ENCODE results near the gene PSPC1. TPM values are rescaled to one million over a fixed set of nuclear protein-coding genes. Genes with fewer than 3 reads are reported as not detected.

PSPC1 gene
- total and polyA plus RNA-seq, 2 experiments from 2014 or later, result 26.5 to 62.6 TPM

GRCh38 chr13:19772306-19772705 is 10.4 kb downstream of the PSPC1 start:
- 95% methylated on average over 6 of the region's 6 CpGs for WGBS (ENCODE audit: low lambda C conversion rate, missing lambda C conversion rate)
- H2AFZ ChIP-seq, result no peak overlapping the region
- H3K4me1 ChIP-seq (ENCODE audit: insufficient read depth), result no peaks in the 10 kb centered on the region
- no peaks in the 10 kb centered on the region for H3K9me2 ChIP-seq (replicated peaks; ENCODE audit: insufficient read depth)
- H3K9me3 ChIP-seq (ENCODE audit: low read depth), result no peaks in the 10 kb centered on the region
- no peak for TF ChIP-seq EZH2 (IDR thresholded peaks at IDR 0.05; ENCODE audit: borderline replicate concordance)
- no peak overlapping the region for H3K4me3 ChIP-seq
- peaks cover 78% of the 10 kb centered on the region for H4K20me1 ChIP-seq (ENCODE audit: insufficient read depth, poor library complexity, severe bottlenecking)
- no peaks in the 10 kb centered on the region for H3K27me3 ChIP-seq
- no peak overlapping the region for H3K27ac ChIP-seq
- peaks cover 4% of the 10 kb centered on the region for H3K36me3 ChIP-seq (replicated peaks; ENCODE audit: insufficient read depth, low read depth)
- peaks cover 100% of the 10 kb centered on the region for H3K79me2 ChIP-seq
- H3K4me2 ChIP-seq, result no peak overlapping the region
- no peak for DNase-seq (ENCODE audit: low spot score)

- H3K4me1 ChIP-seq (ENCODE audit: insufficient read depth), result peaks cover 4% of the 10 kb centered on the region
- peaks cover 4% of the 10 kb centered on the region for H3K36me3 ChIP-seq (replicated peaks; ENCODE audit: insufficient read depth, low read depth)
Observed at GRCh38 chr13:19769854-19770253, 12.9 kb downstream of the PSPC1 start.

GRCh38 chr13:19767966-19768365 is 14.8 kb downstream of the PSPC1 start:
- no peak for DNase-seq (ENCODE audit: low spot score)
- Histone ChIP-seq H3K4me1 (ENCODE audit: insufficient read depth) (peaks cover 4% of the 10 kb centered on the region), H3K9me2 (replicated peaks; ENCODE audit: insufficient read depth) (no peaks in the 10 kb centered on the region), H2AFZ (no peak overlapping the region), H3K4me2 (no peak overlapping the region), H3K27me3 (no peaks in the 10 kb centered on the region), H3K4me3 (no peak overlapping the region), H3K36me3 (replicated peaks; ENCODE audit: insufficient read depth, low read depth) (peaks cover 4% of the 10 kb centered on the region), H4K20me1 (ENCODE audit: insufficient read depth, poor library complexity, severe bottlenecking) (peaks cover 82% of the 10 kb centered on the region), H3K27ac (no peak overlapping the region), H3K79me2 (peaks cover 100% of the 10 kb centered on the region), H3K9me3 (ENCODE audit: low read depth) (no peaks in the 10 kb centered on the region)
- 98% methylated on average over 2 of the region's 2 CpGs for WGBS (ENCODE audit: low lambda C conversion rate, missing lambda C conversion rate)
- no peak for TF ChIP-seq CTCF (IDR thresholded peaks at IDR 0.05; ENCODE audit: poor library complexity)
- no peak for TF ChIP-seq EZH2 (IDR thresholded peaks at IDR 0.05; ENCODE audit: borderline replicate concordance)

More at GRCh38 chr13:19769854-19770253, 12.9 kb downstream of the PSPC1 start:
- Histone ChIP-seq H2AFZ (no peak overlapping the region), H4K20me1 (ENCODE audit: insufficient read depth, poor library complexity, severe bottlenecking) (peaks cover 82% of the 10 kb centered on the region), H3K27me3 (no peaks in the 10 kb centered on the region), H3K79me2 (peaks cover 100% of the 10 kb centered on the region), H3K9me2 (replicated peaks; ENCODE audit: insufficient read depth) (no peaks in the 10 kb centered on the region), H3K9me3 (ENCODE audit: low read depth) (no peaks in the 10 kb centered on the region), H3K27ac (no peak overlapping the region), H3K4me3 (no peak overlapping the region), H3K4me2 (no peak overlapping the region)
- 89% methylated on average over 2 of the region's 2 CpGs for WGBS (ENCODE audit: low lambda C conversion rate, missing lambda C conversion rate)
- DNase-seq (ENCODE audit: low spot score), result no peak
- TF ChIP-seq CTCF (IDR thresholded peaks at IDR 0.05; ENCODE audit: poor library complexity) (no peak), EZH2phosphoT487 (IDR thresholded peaks at IDR 0.05; ENCODE audit: low read depth, severe bottlenecking, unreplicated experiment) (no peak), EZH2 (IDR thresholded peaks at IDR 0.05; ENCODE audit: borderline replicate concordance) (no peak)

- no peaks in the 10 kb centered on the region for H3K27me3 ChIP-seq
- H3K4me2 ChIP-seq, result no peak overlapping the region
- DNase-seq (ENCODE audit: low spot score), result no peak
- H3K4me1 ChIP-seq (ENCODE audit: insufficient read depth), result peaks cover 4% of the 10 kb centered on the region
- no peaks in the 10 kb centered on the region for H3K9me3 ChIP-seq (ENCODE audit: low read depth)
- 57% methylated on average over 5 of the region's 5 CpGs for WGBS (ENCODE audit: low lambda C conversion rate, missing lambda C conversion rate)
- H3K36me3 ChIP-seq (replicated peaks; ENCODE audit: insufficient read depth, low read depth), result peaks cover under 1% of the 10 kb centered on the region
- peaks cover 87% of the 10 kb centered on the region for H4K20me1 ChIP-seq (ENCODE audit: insufficient read depth, poor library complexity, severe bottlenecking)
- H3K4me3 ChIP-seq, result no peak overlapping the region
- no peaks in the 10 kb centered on the region for H3K9me2 ChIP-seq (replicated peaks; ENCODE audit: insufficient read depth)
- no peak overlapping the region for H2AFZ ChIP-seq
- no peak overlapping the region for H3K27ac ChIP-seq
- TF ChIP-seq EZH2 (IDR thresholded peaks at IDR 0.05; ENCODE audit: borderline replicate concordance), result no peak
- no peak for TF ChIP-seq CTCF (IDR thresholded peaks at IDR 0.05; ENCODE audit: poor library complexity)
- no peak for TF ChIP-seq EZH2phosphoT487 (IDR thresholded peaks at IDR 0.05; ENCODE audit: low read depth, severe bottlenecking, unreplicated experiment)
- peaks cover 100% of the 10 kb centered on the region for H3K79me2 ChIP-seq
Observed at GRCh38 chr13:19766591-19766990, 16.2 kb downstream of the PSPC1 start.

All from hepatocyte (in vitro differentiated cells).